IPS-18c (cell line): ENCODE data around the gene ESYT3.
"Not testable (repeated sequence)": the region's sequence is repeated elsewhere in the genome, so short reads cannot be mapped to it uniquely, and the experiment has no call there.

Source experiments
- H3K4me3 ChIP-seq: 2 replicates; pipeline ENCODE4 v1.7.0; 2013; ENCODE audit warnings: low read depth, mild to moderate bottlenecking, low read length, moderate library complexity; ENCODE audit not compliant: insufficient read depth
- H3K9me3 ChIP-seq: one replicate; pipeline ENCODE4 v1.6.1; 2013; ENCODE audit warnings: mild to moderate bottlenecking, low read length, moderate library complexity; ENCODE audit not compliant: control insufficient read depth, insufficient read depth

The ESYT3 gene

GRCh38 chr3:138493804-138494606, 59.6 kb downstream of the ESYT3 start:
- H3K4me3 ChIP-seq: no peak overlapping the region
- H3K9me3 ChIP-seq: peaks cover 2% of the 10 kb centered on the region

DNA sequence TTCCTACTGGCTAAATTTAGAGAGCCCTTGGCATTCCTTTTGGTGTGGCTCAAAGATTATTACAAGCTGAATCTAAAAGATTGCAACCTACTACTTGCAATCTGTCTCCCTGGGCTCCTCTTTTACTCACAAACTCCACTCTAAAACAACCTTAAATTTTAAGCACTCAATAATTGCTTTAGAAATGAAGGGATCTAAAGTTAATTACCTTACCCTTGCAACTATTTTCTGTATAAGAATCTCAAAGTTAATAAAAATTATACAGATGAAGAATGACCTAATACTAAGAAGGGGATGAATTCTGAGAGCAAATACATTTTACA, 60.2 kb downstream of the ESYT3 start:
- Histone ChIP-seq H3K9me3 (peaks cover 2% of the 10 kb centered on the region), H3K4me3 (no peak overlapping the region)

DNA sequence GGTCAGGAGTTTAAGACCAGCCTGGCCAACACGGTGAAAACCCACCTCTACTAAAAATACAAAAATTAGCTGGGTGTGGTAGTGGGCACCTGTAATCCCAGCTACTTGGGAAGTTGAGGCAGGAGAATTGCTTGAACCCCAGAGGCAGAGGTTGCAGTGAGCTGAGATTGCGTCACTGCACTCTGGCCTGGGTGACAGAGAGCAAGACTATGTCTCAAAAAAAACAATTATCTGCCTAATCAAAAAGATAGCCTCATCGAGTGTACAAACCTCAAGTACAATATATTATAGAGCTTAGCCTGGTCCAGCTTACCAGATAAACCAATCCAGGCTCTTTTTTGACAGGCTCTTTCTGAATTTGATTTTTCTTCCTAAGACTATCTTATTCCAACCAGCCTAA, 61.2 kb downstream of the ESYT3 start:
- not testable (repeated sequence) for H3K4me3 ChIP-seq, H3K9me3 ChIP-seq

DNA sequence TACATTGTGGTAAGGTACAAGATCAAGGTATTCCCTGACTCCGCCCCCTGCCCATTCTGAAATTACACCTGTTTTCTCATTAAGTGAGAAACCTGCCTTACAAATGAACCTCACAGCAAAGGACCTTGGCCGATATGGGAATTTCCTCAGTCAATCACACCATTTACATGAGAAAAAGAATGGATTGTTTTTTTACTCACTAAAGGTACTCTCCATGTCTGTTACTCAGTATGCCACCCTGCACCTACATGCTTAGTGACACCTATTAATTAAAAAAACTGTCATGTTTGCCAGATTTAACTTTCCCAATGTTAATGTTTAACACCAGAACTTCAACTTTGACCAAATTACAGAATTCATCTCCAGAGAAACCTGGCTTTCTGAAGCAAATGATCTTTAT, 62.0 kb downstream of the ESYT3 start:
- Histone ChIP-seq H3K9me3 (peaks cover 2% of the 10 kb centered on the region), H3K4me3 (no peak overlapping the region)

DNA sequence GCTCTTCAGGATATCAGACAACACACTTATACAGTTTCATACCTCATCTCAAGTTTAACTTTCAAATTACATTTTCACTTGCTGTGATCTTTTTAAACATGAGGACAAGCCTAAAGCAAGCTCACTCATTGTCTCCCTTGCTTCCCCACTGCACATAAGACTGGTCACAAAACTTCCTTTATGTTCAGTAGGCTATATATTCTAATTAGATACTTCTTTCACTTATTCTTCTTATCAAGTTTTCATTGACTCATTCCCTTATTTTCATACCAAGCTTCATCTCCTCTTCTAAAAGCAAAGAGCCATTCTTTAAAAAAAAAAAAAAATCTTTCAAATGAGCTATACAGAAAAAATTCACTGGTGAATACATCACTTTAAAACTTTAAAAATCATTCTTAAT, 62.6 kb downstream of the ESYT3 start:
- Histone ChIP-seq H3K9me3 (peaks cover 2% of the 10 kb centered on the region), H3K4me3 (no peak overlapping the region)

- Histone ChIP-seq H3K9me3 (peaks cover 2% of the 10 kb centered on the region), H3K4me3 (no peak overlapping the region)
Observed at GRCh38 chr3:138497851-138498250, 63.4 kb downstream of the ESYT3 start.

GRCh38 chr3:138498991-138499390, 64.6 kb downstream of the ESYT3 start:
- peaks cover 1% of the 10 kb centered on the region for H3K9me3 ChIP-seq
- no peak overlapping the region for H3K4me3 ChIP-seq

- Histone ChIP-seq H3K9me3 (no peaks in the 10 kb centered on the region), H3K4me3 (no peak overlapping the region)
Observed at GRCh38 chr3:138507524-138507923, 73.1 kb downstream of the ESYT3 start.

GRCh38 chr3:138509586-138509985, 75.2 kb downstream of the ESYT3 start:
- no peak overlapping the region for H3K4me3 ChIP-seq
- H3K9me3 ChIP-seq: no peaks in the 10 kb centered on the region

DNA sequence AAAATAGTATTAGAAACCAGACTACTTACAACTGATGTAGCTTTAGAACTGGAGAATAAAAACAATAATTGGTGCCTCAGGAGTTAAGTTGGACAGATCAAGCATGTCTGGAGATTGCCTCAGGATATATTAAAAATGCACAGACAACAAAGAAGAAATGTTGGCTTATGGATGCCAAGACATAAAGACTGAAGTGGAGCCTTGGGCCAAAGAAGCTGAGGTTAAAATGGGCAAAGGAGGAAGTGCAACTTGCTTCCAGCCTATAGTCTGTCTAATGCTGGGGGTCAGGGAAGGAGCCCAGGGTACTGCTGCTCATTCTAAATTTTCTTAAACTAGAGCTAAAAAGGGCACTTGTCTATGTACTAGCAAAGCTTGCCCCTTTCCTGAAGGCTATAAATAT, 77.5 kb downstream of the ESYT3 start:
- Histone ChIP-seq H3K4me3 (no peak overlapping the region), H3K9me3 (no peaks in the 10 kb centered on the region)

- Histone ChIP-seq H3K4me3 (no peak overlapping the region), H3K9me3 (peaks cover 2% of the 10 kb centered on the region)
Observed at GRCh38 chr3:138513090-138513843, 78.9 kb downstream of the ESYT3 start.

- not testable (repeated sequence) for H3K9me3 ChIP-seq, H3K4me3 ChIP-seq
Observed at GRCh38 chr3:138521445-138521844, 87.0 kb downstream of the ESYT3 start.
